HepG2 (cell line): Measurements from ENCODE around the gene STIP1. TPM values are rescaled to one million over a fixed set of nuclear protein-coding genes. Genes with fewer than 3 reads are reported as not detected.

Source experiments
- AHDC1 ChIP-seq: sonication (generic); formaldehyde crosslinking; IDR thresholded peaks from 2 replicates; pipeline ENCODE4 v1.5.1; 2020; ENCODE audit warnings: mild to moderate bottlenecking, missing genetic modification reagents, borderline replicate concordance
- ETV6 ChIP-seq: sonication (generic); formaldehyde crosslinking; conservative IDR thresholded peaks from 2 replicates; pipeline ENCODE4 v1.4.0; 2020; ENCODE audit warnings: missing genetic modification reagents
- HDAC1 ChIP-seq: sonication (generic); formaldehyde crosslinking; IDR thresholded peaks from 2 replicates; pipeline ENCODE4 v1.5.1; 2020; ENCODE audit warnings: mild to moderate bottlenecking, missing genetic modification reagents
- KAT8 ChIP-seq: IDR thresholded peaks from 2 replicates; pipeline ENCODE4 v1.6.1; 2016; ENCODE audit warnings: missing genetic modification reagents, missing compliant biosample characterization
- KIAA2018 ChIP-seq: sonication (generic); formaldehyde crosslinking; IDR thresholded peaks from 2 replicates; pipeline ENCODE4 v1.5.0; 2020; ENCODE audit warnings: mild to moderate bottlenecking, missing genetic modification reagents, borderline replicate concordance
- MED1 ChIP-seq: sonication (generic); formaldehyde crosslinking; IDR thresholded peaks from 2 replicates; pipeline ENCODE4 v1.4.0; 2020; ENCODE audit warnings: missing genetic modification reagents
- NR1H2 ChIP-seq: sonication (generic); formaldehyde crosslinking; IDR thresholded peaks from 2 replicates; pipeline ENCODE4 v1.8.1; 2022; ENCODE audit warnings: low read depth, missing genetic modification reagents, borderline replicate concordance
- NR2C2 ChIP-seq: sonication (generic); formaldehyde crosslinking; IDR thresholded peaks from 2 replicates; pipeline ENCODE4 v1.4.0; 2020; ENCODE audit warnings: missing genetic modification reagents, mild to moderate bottlenecking, moderate library complexity, borderline replicate concordance
- RARA ChIP-seq: IDR thresholded peaks from 2 replicates; pipeline ENCODE4 v1.6.1; 2016; ENCODE audit warnings: missing genetic modification reagents, missing compliant biosample characterization
- RFX5 ChIP-seq: IDR thresholded peaks from 2 replicates; pipeline ENCODE4 v1.6.1; 2011; ENCODE audit warnings: low read depth, low read length, improper control_type of control experiment
- TMF1 ChIP-seq: sonication (generic); formaldehyde crosslinking; IDR thresholded peaks from 2 replicates; pipeline ENCODE4 v1.8.1; 2022; ENCODE audit warnings: low read depth, missing genetic modification reagents
- ZNF570 ChIP-seq: sonication (generic); formaldehyde crosslinking; IDR thresholded peaks from 2 replicates; pipeline ENCODE4 v1.4.0; 2020; ENCODE audit warnings: mild to moderate bottlenecking, missing genetic modification reagents, borderline replicate concordance
- ZNF580 ChIP-seq: IDR thresholded peaks from 2 replicates; pipeline ENCODE4 v1.6.1; 2016; ENCODE audit warnings: low read depth, borderline replicate concordance
- ZNF652 ChIP-seq: IDR thresholded peaks from 2 replicates; pipeline ENCODE4 v1.6.1; 2016; ENCODE audit warnings: low read depth, borderline replicate concordance
- ZNF782 ChIP-seq: sonication (generic); formaldehyde crosslinking; IDR thresholded peaks from 2 replicates; pipeline ENCODE4 v1.4.0; 2020; ENCODE audit warnings: missing genetic modification reagents, mild to moderate bottlenecking, borderline replicate concordance
- polyA plus RNA-seq, 8 experiments: library from polyadenylated mRNA; depleted of rRNA in 3 of 8; stranded (reverse) in 7 of 8; unstranded in 1 of 8; fragments of >200 nt; fragmentation: Illumina TruSeq in 4 of 8; extraction: Trizol in 4 of 8; gene quantifications; 2 replicates each; pipeline versions ENCODE4 v1.2.1 to v1.2.3, GENCODE V29; 2011 to 2016; ENCODE audit warnings: low read depth in 4 of 8, missing spikeins in 1 of 8, mixed read lengths in 1 of 8; ENCODE audit not compliant: insufficient read depth in 1 of 8
- total RNA-seq, 5 experiments: library from RNA; depleted of rRNA; stranded (reverse); fragments of >200 nt; fragmentation: Illumina TruSeq; extraction: Trizol; gene quantifications; 2 replicates each; pipeline ENCODE4 v1.2.3, GENCODE V29; 2016; ENCODE audit warnings: low read depth in 1 of 5

The STIP1 gene
- total and polyA plus RNA-seq, 2 of the 13 experiments (the other 11 are each of a cell fraction or from before 2014, with no cell fraction given), result 81.1 to 217 TPM

GRCh38 chr11:64240435-64241240 is 54.7 kb downstream of the STIP1 start, which contains the start of gene FKBP2 (continued):
- TF ChIP-seq AHDC1 (peak; percentile 63; the same call in 1 of the 2 replicates), ZNF580 (peak; percentile 54; the same call in 1 of the 2 replicates), ZNF782 (no peak; the same call in 1 of the 2 replicates), KIAA2018 (CRISPR knock-in tag) (peak; percentile 10; the same call in 1 of the 2 replicates), ETV6 (no peak), KAT8 (CRISPR knock-in tag) (peak; percentile 93), MED1 (CRISPR knock-in tag) (peak; percentile 81), NR2C2 (CRISPR knock-in tag) (peak; percentile 90), ZNF652 (CRISPR knock-in tag) (no peak), HDAC1 (CRISPR knock-in tag) (peak; percentile 74), RFX5 (peak; percentile 39; the same call in 1 of the 2 replicates), NR1H2 (CRISPR knock-in tag) (no peak), RARA (CRISPR knock-in tag) (peak; percentile 82), ZNF570 (no peak), TMF1 (CRISPR knock-in tag) (0 out of 2 replicates have a peak, but pooled peaks have one; percentile 54)
